GM19099 (cell line): ENCODE results near the gene GFM2.

ENCODE experiments used
- POLR2A ChIP-seq: IDR thresholded peaks from 3 replicates; pipeline ENCODE4 v1.6.1; 2011; ENCODE audit warnings: low read depth; ENCODE audit not compliant: insufficient read length; ENCODE audit errors: extremely low read depth

GFM2 gene

DNA sequence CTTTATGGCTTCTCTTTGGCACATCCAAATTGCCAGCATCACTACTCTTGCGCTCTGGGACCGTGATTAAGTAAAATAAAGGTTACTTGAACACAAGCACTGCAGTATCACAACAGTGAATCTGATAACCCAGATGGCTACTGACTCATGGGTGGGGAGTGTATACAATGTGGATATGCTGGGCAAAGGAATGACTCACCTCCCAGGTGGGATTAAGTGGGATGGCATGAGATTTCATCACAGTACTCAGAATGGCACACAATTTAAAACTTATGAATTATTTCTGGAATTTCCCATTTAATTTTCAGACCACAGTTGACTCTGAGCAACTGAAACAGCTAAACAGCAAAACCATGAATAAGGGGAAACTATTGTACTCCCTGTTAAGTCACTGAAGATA lies 4.3 kb downstream of the GFM2 start:
- no peak for TF ChIP-seq POLR2A

DNA sequence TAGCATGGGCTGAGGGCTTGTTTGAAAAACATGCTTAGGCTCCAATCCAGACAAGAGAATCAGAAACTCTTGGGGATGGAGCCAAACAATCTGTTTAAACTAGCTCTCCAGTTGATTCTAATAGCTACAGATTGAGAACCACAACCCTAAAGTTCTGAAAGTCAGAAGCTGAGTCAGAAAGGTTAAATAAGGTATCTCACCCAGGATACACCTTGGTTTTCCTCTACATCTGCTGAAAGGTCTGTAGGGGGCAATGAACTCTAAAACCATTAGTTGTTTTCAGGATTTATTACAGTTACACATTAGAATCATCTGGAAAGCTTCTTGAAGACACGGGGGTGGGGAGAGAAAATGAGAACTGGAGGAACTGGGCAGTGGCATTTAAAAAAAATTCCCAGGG lies 5.7 kb downstream of the GFM2 start:
- TF ChIP-seq POLR2A: no peak

DNA sequence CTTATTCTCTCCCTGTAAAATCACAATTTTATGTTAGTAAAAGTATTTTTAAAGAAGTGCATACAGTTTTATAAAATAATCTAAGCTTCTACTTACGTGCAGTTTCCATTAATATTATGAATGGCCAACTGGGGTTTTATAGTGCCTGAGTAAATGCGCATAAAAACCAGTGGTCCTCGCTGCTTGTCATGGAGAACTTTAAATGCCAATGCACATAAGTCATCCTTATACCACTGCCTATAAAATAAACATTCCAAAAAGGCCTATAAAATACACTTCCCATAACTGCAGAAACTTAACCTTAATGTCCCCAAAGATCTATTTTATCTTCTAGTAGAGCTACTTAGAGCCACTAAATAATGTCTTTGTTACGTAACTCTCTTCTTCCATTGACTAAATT lies 28.5 kb downstream of the GFM2 start:
- no peak for TF ChIP-seq POLR2A

DNA sequence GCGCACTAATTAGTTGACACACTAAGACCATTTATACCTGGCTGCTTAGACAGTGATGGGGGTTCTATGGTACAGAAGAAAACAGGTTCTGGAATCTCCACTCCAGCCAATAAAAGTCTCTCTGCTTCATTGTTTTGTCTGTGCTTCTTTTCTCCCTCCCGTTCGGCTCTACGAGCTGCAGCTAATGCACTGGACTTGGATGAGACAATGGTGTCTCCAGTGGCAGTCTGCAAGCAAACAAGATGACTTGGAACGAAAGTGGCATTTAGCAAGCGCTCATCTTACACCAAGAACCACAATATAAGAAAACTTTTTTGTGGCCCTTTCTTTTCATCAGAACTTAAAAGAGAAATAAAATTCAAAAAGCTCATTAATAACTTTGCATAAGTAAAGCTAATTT lies 30.2 kb downstream of the GFM2 start:
- no peak for TF ChIP-seq POLR2A

DNA sequence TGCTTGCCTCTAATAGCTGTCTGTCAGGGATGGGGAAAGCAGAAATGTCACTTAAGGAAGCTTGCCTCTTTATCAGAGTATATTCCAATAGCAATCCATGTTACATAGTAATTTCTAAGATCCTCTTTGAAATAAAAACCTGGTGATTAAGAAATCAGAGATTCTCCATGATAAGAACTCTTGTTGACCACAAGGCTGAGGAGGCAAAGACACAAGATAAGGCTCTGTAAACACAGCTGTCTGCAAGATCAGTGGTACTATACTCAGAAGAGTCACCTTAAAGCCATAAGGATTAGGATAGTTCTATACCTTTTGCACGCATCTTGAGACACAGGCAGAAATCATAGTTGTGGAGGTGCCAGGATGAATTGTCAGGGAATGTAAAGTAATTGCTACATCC lies 41.6 kb downstream of the GFM2 start:
- no peak for TF ChIP-seq POLR2A

DNA sequence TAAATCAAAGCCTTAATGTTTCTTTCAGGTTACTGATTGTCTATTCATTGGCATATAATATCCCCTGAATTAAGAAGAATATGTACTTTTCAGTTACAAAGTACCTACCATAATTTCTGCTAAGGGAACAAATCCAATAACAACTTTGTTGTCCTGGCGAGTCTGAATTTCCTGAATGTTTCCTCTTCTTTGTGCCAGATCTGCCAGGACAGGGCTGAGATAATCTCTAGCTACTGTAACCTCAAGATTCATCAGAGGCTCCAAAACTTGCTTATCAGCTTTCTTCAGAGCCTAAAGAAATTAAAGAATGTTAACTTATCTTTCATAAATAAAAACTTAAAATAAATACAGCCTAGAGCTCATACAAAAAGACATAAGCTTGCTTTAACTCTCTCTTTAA lies 44.6 kb downstream of the GFM2 start:
- no peak for TF ChIP-seq POLR2A

DNA sequence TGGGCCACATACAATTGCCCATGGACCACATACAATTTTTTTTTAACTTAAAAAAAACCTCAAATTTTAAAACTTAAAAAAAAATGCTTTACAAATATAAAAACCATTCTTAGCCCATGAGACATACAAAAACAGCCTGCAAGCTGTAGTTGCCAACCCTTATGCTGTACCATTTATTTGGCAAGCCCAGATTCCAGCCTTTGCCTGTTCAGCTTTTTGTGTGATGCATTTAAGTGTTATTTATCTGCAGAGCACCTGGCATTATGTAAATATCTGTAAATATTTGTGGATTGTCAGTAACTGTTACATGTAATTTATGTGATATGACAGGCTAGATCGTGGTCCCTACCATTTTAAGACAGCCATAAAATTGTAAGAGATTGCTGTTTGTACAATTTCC lies 49.3 kb downstream of the GFM2 start:
- TF ChIP-seq POLR2A: no peak

DNA sequence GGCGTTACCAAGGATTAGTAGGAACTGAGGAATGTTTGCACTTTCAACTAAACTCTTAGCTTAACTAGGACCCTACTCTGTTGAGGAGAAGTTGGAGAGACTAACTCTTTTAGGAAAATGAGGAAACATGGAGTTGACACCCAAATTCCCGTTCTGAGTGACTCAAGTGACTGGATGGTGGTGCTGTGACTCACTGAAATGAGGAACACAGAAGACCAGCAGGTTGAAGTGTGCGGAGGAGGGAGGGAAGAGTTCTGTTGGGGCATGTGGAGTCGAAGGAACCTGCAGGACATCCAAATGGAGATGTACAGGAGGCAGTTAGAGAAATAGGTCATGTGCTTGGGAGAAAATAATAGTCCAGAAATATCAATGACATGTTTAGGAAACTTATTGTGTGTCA lies 73.7 kb downstream of the GFM2 start:
- no peak for TF ChIP-seq POLR2A

DNA sequence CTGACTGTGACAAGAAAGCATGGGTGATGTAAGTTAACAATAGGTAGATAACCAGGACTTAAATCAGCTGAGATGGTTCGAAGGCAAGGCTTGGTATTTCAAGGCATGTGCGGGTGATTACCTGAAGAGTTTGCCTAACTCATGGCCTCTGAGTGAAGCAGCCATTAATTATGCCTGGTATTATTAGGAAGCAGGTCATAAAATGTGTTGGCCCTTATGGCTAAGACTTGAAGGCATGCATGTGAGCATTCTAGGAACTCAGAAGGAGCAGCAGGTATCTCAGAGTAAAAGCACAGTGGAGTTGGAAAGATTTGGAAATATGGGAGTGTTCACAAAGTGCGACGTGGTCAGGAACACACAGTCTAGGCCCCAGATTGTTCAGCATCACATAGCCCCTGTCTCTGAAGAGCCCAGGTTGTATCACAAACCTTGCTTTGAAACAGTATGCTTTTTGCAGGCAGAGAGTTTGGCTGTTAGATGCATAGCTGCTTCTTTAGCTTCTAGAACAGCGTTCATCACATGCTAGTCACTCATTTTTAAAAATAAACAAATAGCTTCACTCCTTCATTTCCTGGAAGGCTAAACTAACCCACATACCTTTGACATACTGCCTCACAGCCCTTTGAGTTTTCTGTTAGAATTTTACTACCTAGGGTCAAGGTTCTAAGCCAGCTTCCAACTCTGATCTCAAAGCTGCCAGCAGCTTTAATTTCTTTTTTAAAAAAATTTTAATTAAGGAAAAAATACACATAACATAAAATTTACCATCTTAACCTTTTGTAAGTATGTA lies 79.8 kb downstream of the GFM2 start:
- TF ChIP-seq POLR2A: no peak

DNA sequence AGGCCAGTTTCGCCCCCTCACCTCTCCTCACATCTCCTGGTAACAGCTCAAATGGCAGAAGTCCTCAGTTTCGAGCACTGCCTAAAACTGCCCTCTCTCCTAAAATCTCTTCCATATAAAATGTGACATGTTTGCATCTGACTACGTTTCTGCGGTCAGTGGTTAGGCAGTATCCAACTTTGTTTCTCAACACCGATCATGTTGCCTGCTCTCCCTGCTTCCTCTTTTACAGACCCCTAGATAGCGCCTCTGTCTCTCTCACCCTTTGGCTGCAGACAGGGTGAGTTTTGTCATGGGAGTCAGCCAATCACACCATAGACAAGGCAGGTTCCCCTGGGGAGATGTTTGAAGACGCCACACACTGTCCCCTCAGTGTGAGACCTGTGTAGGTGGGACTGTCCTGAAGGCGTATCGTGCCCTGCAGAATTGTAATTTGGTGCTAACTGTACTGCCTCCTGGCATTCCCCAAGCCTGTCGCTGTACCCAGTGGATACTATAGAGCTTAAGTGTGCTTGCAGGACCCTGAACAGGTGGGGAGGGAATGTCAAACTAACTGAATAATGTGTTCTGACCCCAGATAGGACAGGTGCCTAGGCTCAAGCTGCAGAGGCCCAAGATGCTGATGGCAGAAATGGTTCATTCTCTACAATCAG lies 80.8 kb downstream of the GFM2 start:
- no peak for TF ChIP-seq POLR2A

DNA sequence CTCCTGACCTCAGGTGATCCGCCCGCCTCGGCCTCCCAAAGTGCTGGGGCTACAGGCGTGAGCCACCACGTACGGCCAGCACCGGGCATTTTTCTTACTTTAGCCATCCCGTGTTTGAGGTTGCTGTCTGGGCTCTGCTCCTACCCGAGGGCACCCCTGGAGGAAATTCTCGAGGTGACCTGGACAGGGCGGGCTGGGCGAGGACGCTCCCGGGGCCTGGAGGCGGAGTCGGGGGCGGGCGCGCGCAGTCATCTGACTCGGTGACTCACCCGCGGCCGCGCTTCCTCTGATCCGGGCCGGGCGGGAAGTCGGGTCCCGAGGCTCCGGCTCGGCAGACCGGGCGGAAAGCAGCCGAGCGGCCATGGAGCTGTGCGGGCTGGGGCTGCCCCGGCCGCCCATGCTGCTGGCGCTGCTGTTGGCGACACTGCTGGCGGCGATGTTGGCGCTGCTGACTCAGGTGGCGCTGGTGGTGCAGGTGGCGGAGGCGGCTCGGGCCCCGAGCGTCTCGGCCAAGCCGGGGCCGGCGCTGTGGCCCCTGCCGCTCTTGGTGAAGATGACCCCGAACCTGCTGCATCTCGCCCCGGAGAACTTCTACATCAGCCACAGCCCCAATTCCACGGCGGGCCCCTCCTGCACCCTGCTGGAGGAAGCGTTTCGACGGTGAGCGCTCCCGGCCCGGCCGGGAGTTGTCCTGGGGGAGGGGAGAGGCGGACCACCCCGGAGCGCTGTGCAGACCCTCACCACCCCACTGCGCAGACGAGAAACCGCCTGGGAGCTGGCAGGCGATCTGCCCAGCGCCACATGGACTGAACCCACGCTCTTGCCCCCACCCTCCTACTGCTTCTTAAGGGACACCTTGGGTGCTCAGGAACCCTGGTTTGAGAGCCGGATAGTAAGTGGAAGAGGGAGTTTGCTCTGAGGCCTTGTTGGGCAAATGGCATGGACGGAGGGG lies 81.7 kb downstream of the GFM2 start, which contains the start of gene HEXB:
HEXB (plus strand) TSS at position 334 of the 952 bp plus-strand sequence; CDS start at position 362, 28 bp downstream.
- peak; percentile 87 for TF ChIP-seq POLR2A

DNA sequence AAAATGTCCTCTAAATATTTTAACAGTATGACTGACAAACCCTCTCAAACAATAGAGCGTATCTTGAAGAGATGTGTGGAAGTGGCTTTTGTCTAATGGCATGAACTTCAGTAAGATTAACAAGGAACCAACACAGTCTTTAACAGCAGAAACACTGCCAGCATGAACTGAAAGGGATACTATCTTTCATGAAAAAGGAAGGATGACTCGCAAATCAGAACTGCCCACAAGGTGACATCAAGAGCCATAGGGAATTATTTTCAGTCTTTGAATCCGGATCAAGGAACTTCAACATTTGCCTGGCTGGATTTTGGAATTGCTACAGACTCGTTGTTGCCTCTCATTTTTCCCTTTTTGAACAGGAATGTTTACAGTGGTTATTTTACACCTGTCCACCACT lies 87.0 kb downstream of the GFM2 start:
- no peak for TF ChIP-seq POLR2A

DNA sequence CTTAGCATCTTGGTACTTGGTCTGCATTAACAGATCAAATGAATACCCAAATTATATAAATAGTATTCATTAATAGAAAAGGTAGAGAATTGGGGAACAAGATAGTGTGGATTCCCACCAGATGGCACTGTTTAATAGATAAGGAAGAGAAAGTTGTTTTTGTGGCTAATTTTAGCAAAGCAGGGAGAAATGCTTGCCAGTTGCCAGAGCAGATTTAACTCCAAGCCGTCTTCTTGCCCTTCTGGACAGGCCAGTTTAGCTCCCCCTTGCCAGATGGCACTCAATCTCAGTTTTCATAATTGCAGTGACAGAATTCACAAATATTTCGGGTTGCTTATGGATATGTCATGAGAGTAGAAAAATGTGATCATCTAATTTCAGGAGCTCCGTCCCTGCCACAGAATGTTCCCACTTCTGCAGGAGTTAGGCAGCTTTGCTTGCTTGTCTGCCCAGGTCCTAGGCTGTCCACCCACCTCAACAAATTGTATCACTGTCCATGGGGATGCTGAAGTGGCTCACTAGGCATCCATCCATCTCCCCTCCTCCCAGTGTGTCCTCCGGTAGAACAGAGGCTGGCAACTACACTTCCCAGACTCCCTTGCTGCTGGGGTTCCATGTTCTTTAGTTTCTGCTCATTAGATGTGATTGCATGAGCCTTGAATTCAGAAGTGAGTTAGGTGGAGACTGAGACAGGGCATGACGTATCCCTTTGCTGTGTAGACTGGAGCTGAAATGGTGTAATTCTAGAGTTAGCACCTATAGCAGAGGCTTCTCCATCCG lies 93.7 kb downstream of the GFM2 start:
- no peak for TF ChIP-seq POLR2A

DNA sequence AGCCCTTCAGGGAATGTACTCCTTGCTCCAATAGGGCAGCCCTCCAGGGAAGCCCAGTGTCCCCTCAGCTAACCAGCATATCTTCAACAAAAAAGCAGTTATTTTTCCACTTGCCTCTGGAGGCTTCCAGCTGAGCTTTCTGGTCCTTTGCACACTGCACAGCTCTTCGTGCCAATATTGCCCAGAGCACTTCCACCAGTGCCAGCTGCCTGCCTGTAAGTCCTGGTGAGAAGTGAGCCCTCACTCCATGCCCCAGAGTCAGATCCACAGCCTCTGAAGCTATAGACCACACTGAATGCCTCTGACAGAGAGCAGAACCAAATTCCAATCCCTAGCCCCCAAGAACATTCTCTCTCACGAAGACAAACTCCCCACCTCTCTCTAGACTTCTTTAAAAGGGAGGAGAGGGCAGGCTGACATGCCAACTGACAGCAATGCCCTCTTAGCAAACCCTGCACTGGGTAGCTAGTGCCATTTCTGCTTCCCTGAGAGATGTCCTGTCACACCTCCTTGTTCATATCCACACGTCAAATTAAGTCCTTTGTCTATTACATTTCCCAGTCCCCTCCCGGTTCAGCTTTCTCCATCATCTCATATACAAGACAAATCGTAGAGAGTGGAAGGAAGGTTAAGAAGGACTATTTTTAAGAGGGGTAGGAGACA lies 94.6 kb downstream of the GFM2 start:
- no peak for TF ChIP-seq POLR2A
